Stimulated activated CD8-positive, alpha-beta memory T cell treated with anti-CD3 and anti-CD28 coated beads, Interleukin-2, amount 100 ng/mL, for 1 hour (primary cell): ENCODE data around the gene PDE8A.

Source experiments
- DNase-seq, 2 donors: peaks; one replicate each; pipeline ENCODE4 v3.0.0-alpha.2; 2020; ENCODE audit warnings: low read depth in 2 of 2

PDE8A gene

GRCh38 chr15:85125056-85125661, 143.5 kb downstream of the PDE8A start:
- no peak for DNase-seq

GRCh38 chr15:85128621-85129020, 147.0 kb downstream of the PDE8A start:
- DNase-seq = no peak

GRCh38 chr15:85129881-85130280, 148.2 kb downstream of the PDE8A start:
- no peak for DNase-seq

GRCh38 chr15:85131915-85132314, 150.3 kb downstream of the PDE8A start:
- no peak for DNase-seq

- no peak for DNase-seq
Observed at GRCh38 chr15:85133709-85134108, 152.1 kb downstream of the PDE8A start.

- DNase-seq = no peak
Observed at GRCh38 chr15:85137489-85138168, 156.0 kb downstream of the PDE8A start.

GRCh38 chr15:85139391-85139790, 157.7 kb downstream of the PDE8A start:
- DNase-seq = no peak

- DNase-seq = no peak
Observed at GRCh38 chr15:85141726-85142125, 160.1 kb downstream of the PDE8A start.

GRCh38 chr15:85142312-85142711, 160.7 kb downstream of the PDE8A start:
- DNase-seq = no peak

GRCh38 chr15:85149465-85150129, 167.9 kb downstream of the PDE8A start:
- DNase-seq = no peak

- no peak for DNase-seq
Observed at GRCh38 chr15:85150130-85150480, 168.4 kb downstream of the PDE8A start.

GRCh38 chr15:85151145-85151544, 169.5 kb downstream of the PDE8A start:
- no peak for DNase-seq

- DNase-seq = no peak
Observed at GRCh38 chr15:85151861-85152260, 170.2 kb downstream of the PDE8A start.

- no peak for DNase-seq
Observed at GRCh38 chr15:85154061-85154460, 172.4 kb downstream of the PDE8A start.

GRCh38 chr15:85155360-85155759, 173.7 kb downstream of the PDE8A start:
- DNase-seq = no peak

GRCh38 chr15:85155857-85156256, 174.2 kb downstream of the PDE8A start:
- DNase-seq = no peak

GRCh38 chr15:85157344-85157743, 175.7 kb downstream of the PDE8A start:
- no peak for DNase-seq

GRCh38 chr15:85162237-85162636, 180.6 kb downstream of the PDE8A start:
- DNase-seq = no peak

- no peak for DNase-seq
Observed at GRCh38 chr15:85164841-85165466, 183.3 kb downstream of the PDE8A start.

- no peak for DNase-seq
Observed at GRCh38 chr15:85167568-85167967, 185.9 kb downstream of the PDE8A start.

- peak in 1 of 2 donors; percentile 8 for DNase-seq
Observed at GRCh38 chr15:85168642-85169173, 187.1 kb downstream of the PDE8A start.

GRCh38 chr15:85171736-85172135, 190.1 kb downstream of the PDE8A start:
- no peak for DNase-seq
